ENCODE data around the gene CLDN18.

- no peak for TF ChIP-seq CTCF (conservative IDR thresholded peaks at IDR 0.05)
- TF ChIP-seq EZH2 (IDR thresholded peaks at IDR 0.05; ENCODE audit: low read depth): no peak
Measured at GRCh38 chr3:138033202-138033691, 23.3 kb downstream of the CLDN18 start.
